GM18499 (cell line): ENCODE results near the gene CFDP1.
"Not testable (repeated sequence)": the region's sequence is repeated elsewhere in the genome, so short reads cannot be mapped to it uniquely, and the experiment has no call there.

Experiments
- ATAC-seq: cut with Tn5 transposase; IDR thresholded peaks from one replicate; pipeline ENCODE4 v1.9.1; 2021; ENCODE audit warnings: moderate number of reproducible peaks; ENCODE audit not compliant: insufficient read depth, unreplicated experiment

Gene CFDP1

DNA sequence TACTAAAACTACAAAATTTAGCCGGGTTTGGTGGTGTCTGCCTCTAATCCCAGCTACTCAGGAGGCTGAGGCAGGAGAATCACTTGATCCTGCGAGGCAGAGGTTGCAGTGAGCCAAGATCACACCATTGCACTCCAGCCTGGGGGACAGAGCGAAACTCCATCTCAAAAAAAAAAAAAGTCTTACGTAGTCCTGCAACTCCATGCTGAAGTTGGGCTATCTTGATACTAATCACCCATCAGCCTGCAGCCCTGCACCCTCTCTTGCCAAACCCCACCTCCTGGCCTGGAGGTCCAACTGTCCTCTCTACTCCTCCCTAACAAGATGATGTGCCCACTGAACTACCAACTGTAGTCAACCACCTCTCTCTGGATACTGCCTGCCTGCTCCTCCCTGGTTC, 26.4 kb upstream of the CFDP1 start:
- ATAC-seq = no peak

DNA sequence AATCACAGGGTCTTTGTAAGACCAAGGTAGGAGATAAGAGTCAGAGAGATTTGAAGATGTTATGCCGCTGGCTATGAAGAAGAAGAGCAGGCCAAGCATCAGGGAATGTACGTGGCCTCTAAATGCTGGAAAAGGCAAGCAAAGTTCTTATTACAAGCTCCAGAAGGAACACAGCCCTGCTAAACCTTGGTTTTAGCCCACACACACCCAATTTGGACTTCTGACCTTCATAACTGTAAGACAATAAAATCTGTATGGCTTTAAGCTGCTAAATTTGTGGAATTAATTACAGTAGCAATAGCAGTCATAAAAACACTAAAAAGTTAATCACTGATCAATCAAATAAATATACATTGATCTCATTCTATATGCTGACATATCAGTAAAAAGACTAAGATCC, 25.1 kb upstream of the CFDP1 start:
- ATAC-seq = no peak

- ATAC-seq = no peak
Measured at GRCh38 chr16:75458029-75458428, 24.7 kb upstream of the CFDP1 start.

DNA sequence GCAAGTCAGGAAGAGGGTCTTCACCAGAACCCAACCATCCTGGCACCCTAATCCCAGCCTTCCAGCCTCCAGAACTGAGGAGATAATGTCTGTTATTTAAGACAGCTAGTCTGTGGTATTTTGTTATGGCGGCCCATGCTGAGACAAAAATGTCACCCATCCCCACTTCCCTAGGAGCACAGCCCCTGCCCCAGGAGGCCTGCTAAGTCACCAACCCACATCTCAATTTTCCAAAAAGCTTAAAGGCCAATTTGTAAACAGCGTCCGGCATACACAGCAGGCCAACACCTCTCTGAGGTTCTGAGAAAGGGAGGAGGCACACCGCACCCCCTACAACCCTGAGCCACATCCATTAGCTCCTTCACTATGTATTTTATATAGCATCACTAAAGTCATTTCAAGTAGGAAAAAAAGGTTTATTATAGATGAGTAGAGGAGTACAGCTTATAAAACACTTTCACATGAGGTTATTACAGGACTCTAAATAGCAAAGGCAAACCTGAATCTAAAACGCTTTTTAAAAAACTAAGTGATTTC, 24.2 kb upstream of the CFDP1 start:
- no peak for ATAC-seq

GRCh38 chr16:75456971-75457370, 23.7 kb upstream of the CFDP1 start:
- no peak for ATAC-seq

- ATAC-seq = not testable (repeated sequence)
Measured at GRCh38 chr16:75456486-75456885, 23.2 kb upstream of the CFDP1 start.

- no peak for ATAC-seq
Measured at GRCh38 chr16:75455677-75456076, 22.4 kb upstream of the CFDP1 start.

DNA sequence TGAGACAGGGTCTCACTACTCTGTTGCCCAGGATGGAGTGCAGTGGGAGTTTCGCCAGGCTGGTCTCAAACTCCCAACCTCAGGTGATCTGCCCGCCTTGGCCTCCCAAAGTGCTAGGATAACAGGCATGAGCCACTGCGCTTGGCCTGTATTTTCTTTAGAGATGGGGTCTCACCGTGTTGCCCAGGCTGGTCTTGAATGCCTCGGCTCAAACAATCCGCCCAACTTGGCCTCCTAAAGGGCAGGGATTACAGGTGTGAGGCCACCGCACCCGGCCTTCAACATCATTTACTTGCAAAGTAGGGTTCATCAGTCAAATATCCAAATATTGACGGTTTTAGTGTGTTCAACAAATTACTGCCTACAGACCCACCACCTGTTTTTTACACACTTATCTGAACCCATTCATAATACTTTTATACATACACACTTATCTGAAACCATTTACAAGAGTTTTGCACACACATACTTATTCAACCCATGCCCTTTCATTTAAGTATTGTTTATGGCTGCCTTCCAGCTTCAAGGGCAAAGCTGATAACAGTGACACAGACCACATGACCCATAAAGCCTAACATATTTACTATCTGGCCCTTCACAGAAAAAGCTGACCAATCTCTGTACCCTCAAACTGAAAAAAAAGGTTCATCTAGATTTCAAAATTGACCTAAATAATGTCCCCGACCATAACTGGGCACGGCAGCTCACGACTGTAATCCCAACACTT, 19.3 kb upstream of the CFDP1 start:
- no peak for ATAC-seq

- no peak for ATAC-seq
Measured at GRCh38 chr16:75446416-75446815, 13.1 kb upstream of the CFDP1 start.

GRCh38 chr16:75445298-75445697, 12.0 kb upstream of the CFDP1 start:
- no peak for ATAC-seq

- ATAC-seq = no peak
Measured at GRCh38 chr16:75443298-75443697, 10.0 kb upstream of the CFDP1 start.

DNA sequence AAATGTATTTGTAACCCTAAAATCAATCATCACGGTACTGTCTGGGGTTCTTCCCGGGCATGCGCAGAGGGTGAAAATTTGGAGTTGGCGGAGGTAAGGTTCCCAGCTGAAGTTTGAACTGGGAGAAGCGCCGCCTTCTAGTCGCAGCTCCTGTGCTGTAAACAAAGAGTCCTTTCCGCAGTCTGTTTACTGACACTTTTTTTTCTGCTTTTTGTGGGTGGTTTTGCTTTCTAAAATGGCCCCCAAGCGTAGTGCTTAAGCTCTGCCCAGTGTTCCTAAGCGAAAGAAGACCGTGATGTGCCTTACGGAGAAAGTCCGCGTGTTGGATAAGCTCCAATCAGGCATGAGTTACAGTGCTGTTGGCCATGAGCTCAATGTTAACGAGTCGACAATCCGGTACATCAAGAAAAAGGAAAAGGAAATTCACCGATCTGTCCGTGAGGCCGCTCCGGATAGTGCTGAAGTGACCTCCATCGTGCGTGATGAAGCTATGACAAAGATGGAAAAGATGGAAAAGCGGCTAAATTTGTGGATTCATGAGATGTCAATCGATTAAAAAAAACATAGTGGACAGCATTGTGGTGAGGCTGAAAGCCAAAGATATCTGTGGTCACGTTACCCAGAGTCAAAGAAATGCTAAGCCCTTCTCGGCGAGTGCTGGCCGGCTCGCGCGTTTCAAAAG, 570 bp upstream of the CFDP1 start:
- peak; percentile 60 for ATAC-seq

DNA sequence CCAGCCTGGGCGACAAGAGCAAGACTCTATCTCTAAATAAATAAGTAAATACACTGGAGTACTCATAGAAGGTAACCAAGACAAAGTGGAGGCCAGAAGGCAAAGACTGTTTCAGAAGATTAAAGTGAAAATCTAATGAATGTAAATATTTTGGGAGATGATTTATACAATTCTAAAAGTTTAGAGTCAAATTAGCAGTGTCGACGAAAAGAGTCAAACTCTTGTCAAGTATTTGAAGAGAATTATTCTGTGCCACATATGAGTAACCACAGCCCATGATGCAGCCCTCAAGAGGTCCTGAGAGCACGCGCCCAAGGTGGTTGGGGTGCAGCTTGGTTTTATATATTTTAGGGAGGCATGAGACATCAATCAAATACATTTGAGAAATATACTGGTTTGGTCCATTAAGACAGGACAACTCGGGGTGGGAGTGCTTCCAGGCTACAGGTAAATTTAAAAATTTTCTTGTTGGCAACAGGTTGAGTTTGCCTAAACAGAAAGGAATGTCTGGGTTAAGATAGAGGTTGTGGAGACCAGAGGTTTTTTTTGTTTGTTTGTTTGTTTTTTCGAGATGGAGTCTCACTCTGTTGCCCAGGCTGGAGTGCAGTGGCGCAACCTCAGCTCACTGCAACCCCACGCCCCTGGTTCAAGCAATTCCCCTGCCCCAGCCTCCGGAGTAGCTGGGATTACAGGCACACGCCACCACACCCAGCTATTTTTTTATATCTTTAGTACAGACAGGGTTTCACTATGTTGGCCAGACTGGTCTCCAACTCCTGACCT, 3.5 kb downstream of the CFDP1 start:
- ATAC-seq = no peak

DNA sequence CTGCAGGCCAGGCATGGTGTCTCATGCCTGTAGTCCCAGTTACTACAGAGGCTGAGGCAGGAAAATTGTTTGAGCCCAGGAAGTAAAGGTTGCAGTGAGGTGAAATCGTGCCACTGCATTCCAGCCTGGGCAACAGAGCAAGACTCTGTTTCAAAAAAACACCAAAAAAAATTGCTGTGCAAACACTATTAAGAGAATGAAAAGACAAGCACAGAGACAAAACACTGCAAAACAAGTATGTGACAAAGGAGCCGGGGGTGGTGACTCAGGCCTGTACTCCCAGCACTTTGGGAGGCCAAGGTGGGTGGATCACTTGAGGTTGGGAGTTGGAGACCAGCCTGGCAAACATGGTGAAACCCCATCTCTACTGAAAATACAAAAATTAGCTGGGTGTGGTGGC, 6.8 kb downstream of the CFDP1 start:
- ATAC-seq = not testable (repeated sequence)

GRCh38 chr16:75424105-75424762, 9.1 kb downstream of the CFDP1 start:
- ATAC-seq = not testable (repeated sequence)

- ATAC-seq = no peak
Measured at GRCh38 chr16:75423723-75424104, 9.6 kb downstream of the CFDP1 start.

DNA sequence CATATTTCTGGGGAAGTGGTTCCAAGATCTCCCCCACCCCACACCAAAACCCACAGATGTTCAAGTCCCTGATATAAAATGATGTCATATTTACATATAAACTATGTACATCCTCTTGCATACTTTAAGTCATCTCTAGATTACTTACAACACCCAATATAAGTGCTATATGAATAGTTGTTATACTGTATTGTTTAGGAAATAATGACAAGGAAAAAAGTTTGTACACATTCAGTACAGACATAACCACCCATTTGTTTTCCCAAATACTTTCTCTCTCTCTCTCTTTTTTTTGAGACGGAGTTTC, 11.5 kb downstream of the CFDP1 start:
- no peak for ATAC-seq

- ATAC-seq = no peak
Measured at GRCh38 chr16:75420987-75421819, 12.1 kb downstream of the CFDP1 start.

DNA sequence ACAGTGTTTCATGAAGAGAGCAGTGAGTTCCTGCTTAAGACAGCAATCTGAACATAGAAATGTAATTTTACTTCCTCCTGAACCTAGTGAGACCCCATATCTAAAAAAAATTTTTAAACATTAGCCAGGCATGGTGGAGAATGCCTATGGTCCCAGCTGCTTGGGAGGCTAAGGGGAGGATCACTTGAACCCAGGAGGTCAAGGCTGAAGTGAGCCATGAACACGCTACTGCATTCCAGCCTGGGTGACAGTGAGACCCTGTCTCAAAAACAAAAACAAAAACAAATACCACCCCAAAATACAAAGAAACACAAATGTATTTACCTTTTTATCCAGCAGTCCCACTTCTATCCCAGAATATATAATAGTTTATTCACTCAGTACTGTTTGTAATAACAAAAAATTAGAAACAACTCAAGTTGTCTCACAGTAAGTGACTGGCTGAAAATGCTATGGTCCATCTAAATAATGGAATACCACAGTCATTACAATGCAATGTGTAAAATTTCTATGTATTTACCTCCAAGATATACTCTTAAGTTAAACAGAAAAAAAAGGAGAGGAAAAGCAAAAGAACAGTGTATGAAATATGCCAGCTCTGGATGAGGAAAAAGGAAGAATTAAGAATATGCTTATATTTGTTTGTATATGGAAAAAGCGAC, 16.3 kb downstream of the CFDP1 start:
- no peak for ATAC-seq
